HG02885 (cell line): ENCODE measurements around the gene MTA1.

Source experiments
- ATAC-seq: cut with Tn5 transposase; IDR thresholded peaks from one replicate; pipeline ENCODE4 v1.9.1; 2021; ENCODE audit warnings: mild to moderate bottlenecking; ENCODE audit not compliant: unreplicated experiment, poor library complexity

Gene MTA1

GRCh38 chr14:105455766-105456660 is 36.4 kb downstream of the MTA1 start:
- ATAC-seq: no peak

- no peak for ATAC-seq
These were observed 37.4 kb downstream of the MTA1 start for GRCh38 chr14:105456736-105457617.

- ATAC-seq: no peak
These were observed 38.4 kb downstream of the MTA1 start for GRCh38 chr14:105458010-105458409.

- ATAC-seq: no peak
These were observed 38.9 kb downstream of the MTA1 start for GRCh38 chr14:105458571-105458970.

- ATAC-seq: no peak
These were observed 40.5 kb downstream of the MTA1 start for GRCh38 chr14:105460116-105460515.

GRCh38 chr14:105460616-105461015 is 41.0 kb downstream of the MTA1 start:
- no peak for ATAC-seq

GRCh38 chr14:105461903-105462302 is 42.3 kb downstream of the MTA1 start:
- ATAC-seq: no peak

GRCh38 chr14:105464501-105464900 is 44.9 kb downstream of the MTA1 start:
- ATAC-seq: no peak

GRCh38 chr14:105465209-105466031 is 45.8 kb downstream of the MTA1 start:
- no peak for ATAC-seq

GRCh38 chr14:105466531-105467248 is 47.1 kb downstream of the MTA1 start:
- ATAC-seq: no peak

GRCh38 chr14:105467249-105467941 is 47.8 kb downstream of the MTA1 start:
- no peak for ATAC-seq

GRCh38 chr14:105467942-105468471 is 48.4 kb downstream of the MTA1 start:
- ATAC-seq: no peak

- no peak for ATAC-seq
These were observed 49.1 kb downstream of the MTA1 start for GRCh38 chr14:105468621-105469241.

GRCh38 chr14:105469456-105470349 is 50.1 kb downstream of the MTA1 start:
- ATAC-seq: no peak

- no peak for ATAC-seq
These were observed 51.0 kb downstream of the MTA1 start for GRCh38 chr14:105470350-105471296.

GRCh38 chr14:105471297-105471821 is 51.7 kb downstream of the MTA1 start:
- ATAC-seq: no peak
